Epithelial cell of esophagus (primary cell): ENCODE data around the gene FARS2.

Source experiments
- DNase-seq: peaks from one replicate; pipeline ENCODE4 v3.0.0; 2010; ENCODE audit warnings: low read depth
- H3K4me3 ChIP-seq: 2 replicates; pipeline ENCODE4 v1.5.1; 2011; ENCODE audit warnings: mild to moderate bottlenecking, low read length, control low read depth
- CTCF ChIP-seq: IDR thresholded peaks from 2 replicates; pipeline ENCODE4 v1.5.1; 2011; ENCODE audit warnings: low read depth, mild to moderate bottlenecking, low read length, control low read depth, inconsistent platforms; ENCODE audit not compliant: insufficient read depth; ENCODE audit errors: missing control alignments

The FARS2 gene

GRCh38 chr6:5338177-5338960, 77.1 kb downstream of the FARS2 start:
- no peak for TF ChIP-seq CTCF
- H3K4me3 ChIP-seq, result no peak overlapping the region
- DNase-seq, result no peak

- no peak for DNase-seq
- H3K4me3 ChIP-seq, result no peak overlapping the region
- no peak for TF ChIP-seq CTCF
Measured at GRCh38 chr6:5339786-5340185, 78.5 kb downstream of the FARS2 start.

GRCh38 chr6:5341845-5342244, 80.5 kb downstream of the FARS2 start:
- no peak for DNase-seq
- no peak for TF ChIP-seq CTCF
- no peak overlapping the region for H3K4me3 ChIP-seq

- no peak for DNase-seq
- no peak overlapping the region for H3K4me3 ChIP-seq
- no peak for TF ChIP-seq CTCF
Measured at GRCh38 chr6:5343998-5344397, 82.7 kb downstream of the FARS2 start.

GRCh38 chr6:5345324-5345723, 84.0 kb downstream of the FARS2 start:
- no peak for TF ChIP-seq CTCF
- no peak overlapping the region for H3K4me3 ChIP-seq
- DNase-seq, result no peak

- peak; percentile 22 for DNase-seq
- no peak for TF ChIP-seq CTCF
- H3K4me3 ChIP-seq, result no peak overlapping the region
Measured at GRCh38 chr6:5351552-5352210, 90.4 kb downstream of the FARS2 start.
